Superior temporal gyrus (tissue), 1 donor: Measurements from ENCODE around the gene HNRNPCL1.
"Not testable (repeated sequence)": the region's sequence is repeated elsewhere in the genome, so short reads cannot be mapped to it uniquely, and the experiment has no call there.

ENCODE experiments used
- DNase-seq: peaks from one replicate; pipeline ENCODE4 v3.0.0-alpha.2; 2016; ENCODE audit errors: extremely low spot score

Gene HNRNPCL1

DNA sequence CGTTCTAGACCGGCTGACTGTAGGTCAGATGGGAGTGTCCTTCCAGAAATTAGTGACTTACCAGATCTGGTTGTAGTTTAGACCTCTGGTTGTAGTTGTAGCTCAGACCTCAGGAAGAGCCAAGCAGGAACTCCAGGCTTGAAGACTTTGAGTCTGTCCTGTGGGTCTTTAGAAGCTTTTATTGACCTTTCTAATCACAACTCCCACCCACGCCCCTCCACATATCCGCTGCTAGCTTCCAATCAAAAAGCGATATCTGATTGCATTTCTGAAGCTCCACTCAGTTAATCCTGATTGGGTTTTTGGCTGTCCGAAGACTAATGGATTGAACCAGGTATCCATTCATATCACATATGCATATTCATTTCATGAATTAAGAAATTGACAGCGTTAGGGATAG lies at the start of gene HNRNPCL1:
Gene HNRNPCL1, minus strand, starts transcription at position 101 of the 400 bp plus-strand sequence. CDS start 431 bp downstream, outside the sequence.
- DNase-seq = not testable (repeated sequence)

- not testable (repeated sequence) for DNase-seq
Observed at GRCh38 chr1:12898170-12898569, 49.6 kb upstream of the HNRNPCL1 start, which contains the start of gene PRAMEF10. Gene PRAMEF10 (minus strand): TSS chr1:12898270. CDS start chr1:12895847, 2,423 bp downstream.

GRCh38 chr1:12886101-12886500 lies 37.6 kb upstream of the HNRNPCL1 start, which contains the start of gene PRAMEF4:
Gene PRAMEF4 (minus strand): TSS chr1:12886201. CDS start chr1:12883394, 2,807 bp downstream.
- not testable (repeated sequence) for DNase-seq

DNA sequence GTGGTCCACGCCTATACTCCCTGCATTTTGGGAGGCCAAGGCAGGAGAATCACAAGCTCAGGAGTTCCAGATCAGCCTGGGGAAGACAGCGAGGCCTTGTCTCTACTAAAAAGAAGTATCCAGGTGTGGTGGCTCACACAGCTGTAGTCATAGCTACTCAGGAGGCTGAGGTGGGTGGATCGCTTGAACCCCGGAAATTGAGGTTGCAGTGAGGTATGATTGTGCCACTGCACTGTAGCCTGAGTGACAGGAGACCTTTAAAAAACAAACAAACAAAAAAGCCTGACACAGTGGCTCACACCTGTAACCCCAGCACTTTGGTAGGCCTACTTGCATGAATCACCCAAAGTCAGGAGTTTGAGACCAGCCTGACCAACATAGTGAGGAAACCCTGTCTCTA lies 29.9 kb upstream of the HNRNPCL1 start:
- DNase-seq = not testable (repeated sequence)

DNA sequence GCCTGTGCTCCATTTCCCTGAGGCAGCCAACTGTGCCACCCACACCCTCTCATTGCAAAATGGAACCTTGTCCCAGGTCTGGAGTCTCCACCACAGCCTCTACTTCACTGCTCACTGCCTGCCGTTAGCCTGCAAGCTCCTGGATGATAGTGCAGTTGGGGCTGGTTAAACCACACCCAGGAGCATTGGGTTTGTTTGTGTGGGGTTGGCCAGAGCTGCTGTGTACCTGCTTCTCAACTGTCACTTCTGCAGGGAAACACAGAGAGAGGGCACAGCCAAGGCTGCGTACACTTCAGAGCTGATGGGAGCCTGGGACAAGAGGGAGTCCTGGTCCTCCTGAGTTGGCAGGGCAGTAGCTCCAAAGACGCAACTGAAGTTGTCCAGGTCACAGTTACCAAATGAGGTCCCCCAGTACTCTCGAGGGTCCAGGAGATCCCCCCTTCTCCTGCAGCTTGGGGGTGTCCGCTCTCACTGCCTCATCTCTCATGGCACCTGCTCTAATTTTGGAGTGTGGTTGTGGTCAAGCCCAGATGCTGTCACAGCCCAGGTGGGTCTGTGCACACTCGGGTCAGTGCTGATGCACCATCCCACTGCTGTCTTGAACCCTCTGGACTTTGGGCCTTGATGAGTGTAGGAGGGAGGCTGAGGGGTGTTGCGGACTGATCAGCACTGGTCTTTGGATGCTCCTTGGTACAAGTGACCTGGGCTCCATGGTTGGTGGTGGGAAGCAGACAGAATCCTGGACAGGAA lies 14.8 kb upstream of the HNRNPCL1 start:
- DNase-seq = not testable (repeated sequence)

DNA sequence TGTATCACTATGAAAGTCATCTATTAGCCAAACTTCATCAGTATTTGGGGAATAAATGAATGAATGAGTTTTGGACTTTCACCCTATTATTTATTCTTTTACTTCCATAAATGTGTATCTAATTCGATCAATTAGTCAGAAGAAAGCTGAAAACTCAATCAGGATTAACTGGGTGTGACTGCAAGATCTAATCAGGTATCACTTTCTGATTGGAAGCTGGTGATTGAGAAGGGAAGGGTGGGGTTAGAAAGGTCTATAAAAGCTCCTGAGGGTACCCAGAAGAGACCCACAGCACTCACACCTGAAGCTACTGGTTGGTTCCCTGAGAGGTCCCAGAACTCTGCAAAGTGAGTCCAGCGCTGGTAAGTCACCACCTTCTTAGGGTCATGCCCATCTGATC lies 8.3 kb upstream of the HNRNPCL1 start, which contains the start of gene PRAMEF2:
Gene PRAMEF2, plus strand, starts transcription at position 301 of the 400 bp plus-strand sequence. CDS start 1,924 bp downstream, outside the sequence.
- not testable (repeated sequence) for DNase-seq

GRCh38 chr1:12851779-12852178 lies 3.3 kb upstream of the HNRNPCL1 start:
- no peak for DNase-seq

DNA sequence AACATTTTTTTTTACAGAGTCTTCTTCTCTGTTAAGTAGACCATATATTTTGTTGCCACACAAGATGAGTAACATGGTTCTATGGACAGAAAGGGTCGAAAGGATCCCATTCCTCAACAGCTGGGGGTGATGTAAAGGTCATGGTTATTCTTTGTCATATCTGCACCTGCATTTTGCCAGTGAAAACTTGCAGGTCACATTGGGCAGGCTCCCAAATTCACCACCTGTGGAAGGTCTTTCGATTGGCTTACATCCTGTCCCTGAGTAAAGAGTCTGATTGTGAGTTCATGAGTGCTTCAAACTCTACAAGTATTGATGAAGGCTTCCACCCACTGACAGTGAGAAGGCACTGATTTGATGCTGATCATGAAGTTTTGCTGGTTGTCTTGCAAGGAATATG lies 15.3 kb downstream of the HNRNPCL1 start:
- not testable (repeated sequence) for DNase-seq

DNA sequence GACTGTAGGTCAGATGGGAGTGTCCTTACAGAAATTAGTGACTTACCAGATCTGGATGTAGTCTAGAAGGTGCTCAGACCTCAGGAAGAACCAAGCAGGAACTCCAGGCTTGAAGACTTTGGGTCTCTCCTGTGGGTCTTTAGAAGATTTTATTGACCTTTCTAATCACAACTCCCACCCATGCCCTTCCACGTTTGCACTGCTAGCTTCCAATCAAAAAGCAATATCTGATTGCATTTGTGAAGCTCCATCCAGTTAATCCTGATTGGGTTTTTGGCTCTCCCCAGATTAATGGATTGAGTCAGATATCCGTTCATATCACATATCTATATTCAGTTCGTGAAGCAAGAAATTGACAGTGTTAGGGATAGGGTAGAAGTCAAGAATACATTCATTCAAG lies 17.2 kb downstream of the HNRNPCL1 start, which contains the start of gene PRAMEF11:
Gene PRAMEF11, minus strand, starts transcription at position 101 of the 400 bp plus-strand sequence. CDS start 2,621 bp downstream, outside the sequence.
- not testable (repeated sequence) for DNase-seq

DNA sequence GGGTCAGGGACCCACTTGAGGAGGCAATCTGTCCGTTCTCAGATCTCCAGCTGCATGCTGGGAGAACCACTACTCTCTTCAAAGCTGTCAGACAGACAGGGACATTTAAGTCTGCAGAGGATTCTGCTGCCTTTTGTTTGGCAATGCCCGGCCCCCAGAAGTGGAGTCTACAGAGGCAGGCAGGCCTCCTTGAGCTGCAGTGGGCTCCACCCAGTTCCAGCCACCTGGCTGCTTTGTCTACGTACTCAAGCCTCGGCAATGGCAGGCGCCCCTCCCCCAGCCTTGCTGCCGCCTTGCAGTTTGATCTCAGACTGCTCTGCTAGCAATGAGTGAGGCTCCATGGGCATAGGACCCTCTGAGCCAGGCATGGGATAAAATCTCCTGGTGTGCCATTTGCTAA lies 29.5 kb downstream of the HNRNPCL1 start:
- DNase-seq = not testable (repeated sequence)

DNA sequence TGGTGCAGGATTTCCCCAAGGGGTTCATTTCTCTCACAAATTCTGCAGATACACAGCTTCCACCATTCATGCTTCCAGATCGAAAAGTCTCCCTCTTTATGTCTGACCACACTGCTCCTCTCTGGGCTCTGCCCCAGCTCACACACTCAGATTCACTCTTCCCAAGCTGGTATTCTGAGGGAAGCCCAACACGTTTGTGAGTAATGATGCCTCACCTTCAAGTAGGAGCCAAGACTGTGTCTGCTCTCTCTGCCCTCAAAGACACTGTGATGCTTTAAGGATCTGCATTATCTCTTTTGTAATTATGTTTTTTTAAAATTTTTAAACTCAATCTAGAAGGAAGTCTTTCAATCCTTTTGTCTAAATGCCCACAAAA lies 37.1 kb downstream of the HNRNPCL1 start:
- no peak for DNase-seq

GRCh38 chr1:12810691-12811408 lies 37.7 kb downstream of the HNRNPCL1 start:
- no peak for DNase-seq

GRCh38 chr1:12809933-12810332 lies 38.6 kb downstream of the HNRNPCL1 start:
- no peak for DNase-seq

DNA sequence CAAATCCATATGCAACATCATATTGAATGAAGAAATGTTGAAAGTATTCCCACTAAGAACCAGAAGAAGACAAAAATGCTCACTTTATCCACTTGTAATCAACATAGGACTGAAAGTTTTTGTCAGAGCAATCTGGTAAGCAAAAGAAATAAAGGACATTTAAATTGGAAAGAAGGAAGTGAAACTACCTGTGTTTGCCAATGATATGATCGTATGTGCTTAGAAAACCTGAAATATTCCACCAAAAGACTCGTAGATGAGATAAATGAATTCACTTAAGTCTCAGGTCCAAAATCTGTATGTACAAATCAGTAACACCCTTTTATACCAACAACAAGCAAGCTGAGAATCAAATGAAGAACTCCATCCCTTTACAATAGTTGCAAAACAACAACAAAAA lies 48.8 kb downstream of the HNRNPCL1 start:
- DNase-seq = no peak

- no peak for DNase-seq
Observed at GRCh38 chr1:12798911-12799310, 49.6 kb downstream of the HNRNPCL1 start.
